Measurements from ENCODE around the gene TATDN2.

TATDN2 gene

DNA sequence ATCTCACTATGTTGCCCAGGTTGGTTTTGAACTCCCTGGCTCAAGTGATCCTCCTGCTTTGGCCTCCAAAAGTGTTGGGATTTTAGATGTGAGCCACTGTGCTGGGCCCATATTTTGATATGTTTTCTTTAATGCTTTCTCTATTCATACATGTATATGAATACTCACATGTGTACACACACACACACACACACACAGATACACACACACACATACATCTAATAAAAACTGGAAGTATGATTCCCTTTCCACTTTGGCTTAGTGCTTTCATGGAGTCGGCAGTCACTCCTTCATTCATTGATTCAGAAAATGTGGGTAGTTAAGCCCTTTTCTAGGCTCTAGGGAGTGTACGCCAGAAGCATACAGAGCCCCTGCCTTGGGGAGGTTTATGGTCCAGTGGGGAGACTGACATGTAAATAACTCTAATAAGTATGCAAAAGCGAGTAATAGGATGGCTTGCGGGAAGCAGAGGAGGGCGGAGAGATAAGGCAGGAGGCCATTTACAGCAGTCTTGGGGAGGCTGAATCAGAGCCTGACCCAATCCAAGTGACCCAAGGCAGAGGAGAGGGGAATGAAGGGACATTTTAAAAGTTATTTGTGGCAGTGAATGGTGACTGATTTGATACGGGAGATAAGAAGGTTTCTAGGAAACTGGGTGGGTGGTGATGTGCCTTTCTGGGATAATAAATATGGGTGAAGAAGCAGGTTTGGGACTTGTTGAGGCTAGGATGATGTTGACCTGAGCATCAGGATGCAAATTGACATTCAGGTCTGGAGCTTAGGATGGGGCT is 32.5 kb upstream of the TATDN2 start:
- TF ChIP-seq, protein P1, sequence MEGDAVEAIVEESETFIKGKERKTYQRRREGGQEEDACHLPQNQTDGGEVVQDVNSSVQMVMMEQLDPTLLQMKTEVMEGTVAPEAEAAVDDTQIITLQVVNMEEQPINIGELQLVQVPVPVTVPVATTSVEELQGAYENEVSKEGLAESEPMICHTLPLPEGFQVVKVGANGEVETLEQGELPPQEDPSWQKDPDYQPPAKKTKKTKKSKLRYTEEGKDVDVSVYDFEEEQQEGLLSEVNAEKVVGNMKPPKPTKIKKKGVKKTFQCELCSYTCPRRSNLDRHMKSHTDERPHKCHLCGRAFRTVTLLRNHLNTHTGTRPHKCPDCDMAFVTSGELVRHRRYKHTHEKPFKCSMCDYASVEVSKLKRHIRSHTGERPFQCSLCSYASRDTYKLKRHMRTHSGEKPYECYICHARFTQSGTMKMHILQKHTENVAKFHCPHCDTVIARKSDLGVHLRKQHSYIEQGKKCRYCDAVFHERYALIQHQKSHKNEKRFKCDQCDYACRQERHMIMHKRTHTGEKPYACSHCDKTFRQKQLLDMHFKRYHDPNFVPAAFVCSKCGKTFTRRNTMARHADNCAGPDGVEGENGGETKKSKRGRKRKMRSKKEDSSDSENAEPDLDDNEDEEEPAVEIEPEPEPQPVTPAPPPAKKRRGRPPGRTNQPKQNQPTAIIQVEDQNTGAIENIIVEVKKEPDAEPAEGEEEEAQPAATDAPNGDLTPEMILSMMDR (IDR thresholded peaks at IDR 0.05; ENCODE audit: extremely low read depth, missing control alignments), result no peak
- no peak for DNase-seq (ENCODE audit: low spot score)

DNA sequence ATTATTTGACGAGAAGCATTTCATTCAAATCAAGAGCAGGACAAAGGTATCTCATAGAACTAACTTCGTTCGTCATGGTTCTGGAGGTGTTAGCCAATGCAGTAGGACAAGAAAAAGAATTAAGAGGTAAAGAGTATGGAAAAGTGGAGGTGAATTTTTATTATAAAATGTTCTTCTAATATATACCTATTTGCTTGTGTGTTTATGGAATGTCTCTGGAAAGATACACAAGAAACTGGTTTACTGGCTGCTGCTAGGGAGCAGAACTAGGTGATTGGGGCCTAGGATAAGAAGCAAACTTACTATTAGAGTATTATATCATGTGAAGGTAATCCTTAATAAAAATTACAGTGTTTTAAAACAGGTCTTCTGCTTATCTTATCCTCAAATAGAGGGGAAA is 30.9 kb upstream of the TATDN2 start:
- DNase-seq (ENCODE audit: low spot score), result no peak
- TF ChIP-seq, protein P1 (IDR thresholded peaks at IDR 0.05; ENCODE audit: extremely low read depth, missing control alignments), result no peak

DNA sequence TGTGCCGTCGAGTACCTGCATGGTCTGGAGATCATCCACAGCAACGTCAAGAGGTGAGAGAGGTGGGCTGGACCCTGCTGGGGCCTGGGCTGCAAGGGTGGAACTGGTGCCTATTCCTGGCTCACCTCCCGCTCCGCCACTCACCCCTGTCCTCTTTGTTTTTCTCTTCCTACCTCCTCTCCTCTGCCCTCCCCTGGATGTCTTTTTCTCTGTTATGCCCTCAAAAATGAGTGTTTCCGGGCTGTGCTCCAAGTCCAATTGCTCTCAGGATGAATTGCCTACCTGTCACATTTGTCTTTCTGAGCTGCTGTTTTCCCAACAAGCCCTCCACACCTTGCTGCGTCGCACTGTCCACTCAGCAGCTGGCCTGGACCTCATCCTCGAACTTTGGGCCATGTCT is 28.5 kb upstream of the TATDN2 start:
- no peak for DNase-seq (ENCODE audit: low spot score)

DNA sequence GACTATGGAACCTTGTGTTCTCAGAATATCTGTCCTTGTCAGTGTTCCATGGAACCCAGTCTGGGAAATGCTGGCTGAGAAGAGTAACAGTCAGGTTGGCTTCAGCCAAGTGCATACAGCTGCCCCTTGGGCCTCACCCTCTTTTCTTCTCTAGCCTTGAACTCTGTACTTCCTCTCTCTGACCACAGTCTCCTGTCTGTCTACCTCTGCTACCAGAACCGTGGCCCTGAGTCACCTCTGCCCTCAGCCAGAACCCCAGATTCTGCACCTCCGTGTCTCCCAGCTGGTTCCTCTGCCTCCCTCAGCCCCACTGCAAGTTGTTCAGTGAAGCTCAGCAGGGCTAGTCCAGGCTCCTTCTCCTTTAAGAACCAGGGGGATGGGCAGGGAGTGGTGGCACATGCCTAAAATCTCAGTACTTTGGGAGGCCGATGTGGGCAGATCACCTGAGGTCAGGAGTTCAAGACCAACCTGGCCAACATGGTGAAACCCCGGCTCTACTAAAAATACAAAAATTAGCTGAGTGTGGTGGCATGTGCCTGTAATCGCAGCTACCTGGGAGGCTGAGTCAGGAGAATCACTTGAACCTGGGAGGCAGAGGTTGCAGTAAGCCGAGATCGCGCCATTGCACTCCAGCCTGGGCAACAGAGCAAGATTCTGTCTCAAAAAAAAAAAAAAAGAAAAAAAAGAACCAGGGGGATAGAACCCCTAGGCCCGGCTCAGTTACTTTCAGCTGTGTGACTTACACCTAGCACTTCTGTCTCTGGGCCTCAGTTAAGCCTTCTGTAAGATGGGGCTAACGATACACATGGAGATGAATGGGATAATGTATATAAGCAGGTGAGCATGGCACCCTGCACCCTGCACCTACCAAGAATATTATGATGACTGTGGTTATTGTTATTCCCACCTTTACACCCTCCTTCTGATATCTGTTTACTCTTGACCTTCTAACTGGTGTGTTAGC is 24.3 kb upstream of the TATDN2 start:
- TF ChIP-seq, protein P1 (IDR thresholded peaks at IDR 0.05; ENCODE audit: extremely low read depth, missing control alignments), result no peak

More for the DNA sequence above, 28.5 kb upstream of the TATDN2 start:
- TF ChIP-seq, protein P1 (IDR thresholded peaks at IDR 0.05; ENCODE audit: extremely low read depth, missing control alignments), result no peak

DNA sequence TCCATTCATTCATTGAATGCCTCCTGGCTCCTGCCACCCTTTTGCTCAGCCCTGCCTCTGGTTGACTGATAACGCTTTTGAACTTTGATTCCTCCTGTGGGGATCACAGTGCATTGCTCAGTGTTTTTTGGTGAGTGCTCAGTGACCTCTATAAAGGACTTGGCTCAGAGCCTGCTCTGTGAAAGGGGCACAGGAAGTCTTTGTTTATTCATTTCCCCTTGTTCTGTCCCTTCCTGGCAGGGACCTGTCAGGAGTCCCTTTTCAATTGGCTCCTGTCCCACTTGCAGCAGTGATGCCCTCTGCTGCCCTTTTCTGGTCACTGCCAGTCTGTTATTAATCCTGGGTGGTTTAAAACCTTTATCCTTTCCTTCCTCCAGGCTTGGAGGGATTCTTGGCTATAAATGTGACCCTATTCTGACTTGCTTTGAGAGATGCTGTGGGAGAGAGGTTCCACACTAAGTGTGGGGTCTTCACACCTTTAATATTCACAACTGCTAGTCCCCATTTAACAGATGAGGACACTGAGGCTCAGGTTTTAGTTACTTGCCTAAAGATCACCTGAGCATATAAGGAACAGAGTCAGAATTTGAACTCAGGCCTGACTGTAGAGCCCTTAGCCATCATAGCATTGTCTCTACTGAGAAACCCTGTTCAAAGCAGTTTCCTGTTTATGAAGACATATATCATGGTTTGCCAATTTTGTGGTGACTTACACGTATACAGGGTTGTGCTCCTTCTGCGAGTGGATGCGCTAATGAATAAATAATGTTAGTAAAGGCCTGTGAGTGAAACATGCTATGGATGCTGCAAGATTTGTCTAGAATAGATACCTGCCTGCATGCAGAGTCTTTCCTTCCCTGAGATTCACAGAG is 23.2 kb upstream of the TATDN2 start:
- DNase-seq (ENCODE audit: low spot score), result peak; percentile 76
- TF ChIP-seq, protein P1 (IDR thresholded peaks at IDR 0.05; ENCODE audit: extremely low read depth, missing control alignments), result peak; percentile 67

More for the DNA sequence above, 24.3 kb upstream of the TATDN2 start:
- DNase-seq (ENCODE audit: low spot score), result peak; percentile 63

DNA sequence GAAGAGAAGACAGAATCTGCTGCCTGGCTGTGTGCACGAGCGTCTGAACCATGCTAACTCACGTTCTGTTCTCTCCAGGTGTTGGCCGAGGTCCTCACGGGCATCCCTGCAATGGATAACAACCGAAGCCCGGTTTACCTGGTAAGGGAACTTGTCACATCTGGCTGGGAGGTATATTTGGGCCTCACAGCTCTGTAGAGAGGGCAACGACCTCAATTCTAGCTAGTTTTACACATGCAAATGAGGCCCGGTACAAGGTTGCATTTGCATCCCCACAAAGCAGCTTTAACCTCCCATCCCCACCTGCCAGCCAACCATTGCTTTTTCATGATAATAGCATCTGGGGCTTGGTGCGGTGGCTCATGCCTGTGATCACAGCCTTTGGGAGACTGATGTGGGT is 22.0 kb upstream of the TATDN2 start:
- TF ChIP-seq, protein P1 (IDR thresholded peaks at IDR 0.05; ENCODE audit: extremely low read depth, missing control alignments), result no peak
- DNase-seq (ENCODE audit: low spot score), result peak; percentile 41
